Measurements from ENCODE around the gene MARCHF2. TPM values are rescaled to one million over a fixed set of nuclear protein-coding genes. Genes with fewer than 3 reads are reported as not detected.

Gene MARCHF2
- total RNA-seq, 1 donor from 2014 or later, result 45.0 TPM

DNA sequence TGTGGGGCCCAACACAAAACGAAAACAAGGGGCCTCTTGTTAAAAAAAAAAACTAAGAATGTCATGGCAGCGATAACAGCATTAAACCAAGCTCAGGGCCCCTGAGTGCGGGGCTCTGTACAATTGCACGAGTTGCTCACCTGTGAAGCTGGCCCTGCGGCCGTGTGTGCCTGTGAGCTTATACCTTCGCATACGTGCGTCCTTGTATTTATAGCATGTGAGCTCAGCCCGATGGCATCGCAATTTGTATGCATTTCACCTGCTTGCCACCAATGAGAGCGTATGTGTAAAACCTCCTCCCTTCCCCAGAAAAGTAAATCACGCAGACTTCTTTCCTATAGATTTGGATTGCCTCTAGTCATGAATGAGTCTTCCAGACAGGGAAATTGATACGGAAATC lies 48.8 kb downstream of the MARCHF2 start:
- H3K4me3 Mint-ChIP-seq (ENCODE audit: unreplicated experiment), result no peak overlapping the region
- TF ChIP-seq, protein P1, sequence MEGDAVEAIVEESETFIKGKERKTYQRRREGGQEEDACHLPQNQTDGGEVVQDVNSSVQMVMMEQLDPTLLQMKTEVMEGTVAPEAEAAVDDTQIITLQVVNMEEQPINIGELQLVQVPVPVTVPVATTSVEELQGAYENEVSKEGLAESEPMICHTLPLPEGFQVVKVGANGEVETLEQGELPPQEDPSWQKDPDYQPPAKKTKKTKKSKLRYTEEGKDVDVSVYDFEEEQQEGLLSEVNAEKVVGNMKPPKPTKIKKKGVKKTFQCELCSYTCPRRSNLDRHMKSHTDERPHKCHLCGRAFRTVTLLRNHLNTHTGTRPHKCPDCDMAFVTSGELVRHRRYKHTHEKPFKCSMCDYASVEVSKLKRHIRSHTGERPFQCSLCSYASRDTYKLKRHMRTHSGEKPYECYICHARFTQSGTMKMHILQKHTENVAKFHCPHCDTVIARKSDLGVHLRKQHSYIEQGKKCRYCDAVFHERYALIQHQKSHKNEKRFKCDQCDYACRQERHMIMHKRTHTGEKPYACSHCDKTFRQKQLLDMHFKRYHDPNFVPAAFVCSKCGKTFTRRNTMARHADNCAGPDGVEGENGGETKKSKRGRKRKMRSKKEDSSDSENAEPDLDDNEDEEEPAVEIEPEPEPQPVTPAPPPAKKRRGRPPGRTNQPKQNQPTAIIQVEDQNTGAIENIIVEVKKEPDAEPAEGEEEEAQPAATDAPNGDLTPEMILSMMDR (IDR thresholded peaks at IDR 0.05), result no peak
- DNase-seq (ENCODE audit: extremely low spot score, unreplicated experiment), result no peak
- peaks cover 38% of the 10 kb centered on the region for H3K36me3 Mint-ChIP-seq (ENCODE audit: unreplicated experiment)
- H3K4me1 Mint-ChIP-seq (ENCODE audit: unreplicated experiment), result peaks cover 68% of the 10 kb centered on the region
- no peaks in the 10 kb centered on the region for H3K9me3 Mint-ChIP-seq (ENCODE audit: unreplicated experiment)
- peak overlapping the region; percentile 94 for H3K27ac Mint-ChIP-seq (ENCODE audit: unreplicated experiment)
- H3K27me3 Mint-ChIP-seq (ENCODE audit: unreplicated experiment), result no peaks in the 10 kb centered on the region

DNA sequence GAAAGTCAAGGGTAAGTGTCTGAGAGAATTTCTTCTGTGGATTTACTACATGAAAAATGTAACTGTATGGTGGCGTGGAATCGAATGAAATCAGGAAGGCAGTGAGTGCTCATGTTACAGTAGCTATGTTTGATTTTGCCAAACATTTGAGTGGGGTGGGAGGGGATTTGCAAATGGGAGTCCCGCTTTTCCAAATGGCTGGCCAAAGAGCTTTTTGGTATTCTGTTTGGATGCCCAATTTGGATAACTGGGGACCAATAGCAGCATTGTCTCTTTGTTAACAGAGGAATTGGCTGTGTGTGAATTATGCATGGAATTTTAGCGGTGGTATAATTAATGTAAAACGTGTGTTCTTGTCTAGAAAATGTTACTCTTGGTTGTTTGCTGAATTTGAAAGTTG lies 49.5 kb downstream of the MARCHF2 start:
- Mint-ChIP-seq H3K27me3 (ENCODE audit: unreplicated experiment) (no peaks in the 10 kb centered on the region), H3K4me3 (ENCODE audit: unreplicated experiment) (no peak overlapping the region), H3K36me3 (ENCODE audit: unreplicated experiment) (peaks cover 43% of the 10 kb centered on the region), H3K9me3 (ENCODE audit: unreplicated experiment) (no peaks in the 10 kb centered on the region), H3K4me1 (ENCODE audit: unreplicated experiment) (peaks cover 63% of the 10 kb centered on the region), H3K27ac (ENCODE audit: unreplicated experiment) (peak overlapping the region; percentile 94)
- TF ChIP-seq, protein P1 (IDR thresholded peaks at IDR 0.05), result no peak
- no peak for DNase-seq (ENCODE audit: extremely low spot score, unreplicated experiment)

DNA sequence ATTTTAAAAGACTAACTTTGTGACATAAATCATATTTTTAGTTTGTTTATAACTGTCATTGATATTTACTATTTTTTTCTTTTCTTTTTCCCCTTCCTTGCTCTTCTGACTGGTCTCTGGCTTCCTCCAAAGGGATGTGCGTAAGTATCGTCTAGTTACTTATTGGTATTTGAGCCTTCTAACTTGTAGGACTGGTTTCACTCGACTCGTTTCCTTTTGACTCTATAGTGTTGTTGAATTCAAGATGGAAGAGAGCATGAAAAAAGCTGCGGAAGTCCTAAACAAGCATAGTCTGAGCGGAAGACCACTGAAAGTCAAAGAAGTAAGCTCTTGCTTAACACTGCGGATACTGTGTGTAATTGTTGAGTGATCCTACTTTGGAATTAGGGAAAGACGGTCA lies 50.3 kb downstream of the MARCHF2 start:
- no peak for DNase-seq (ENCODE audit: extremely low spot score, unreplicated experiment)
- TF ChIP-seq, protein P1 (IDR thresholded peaks at IDR 0.05), result no peak
- H3K36me3 Mint-ChIP-seq (ENCODE audit: unreplicated experiment), result peaks cover 49% of the 10 kb centered on the region
- H3K9me3 Mint-ChIP-seq (ENCODE audit: unreplicated experiment), result no peaks in the 10 kb centered on the region
- no peak overlapping the region for H3K4me3 Mint-ChIP-seq (ENCODE audit: unreplicated experiment)
- H3K27ac Mint-ChIP-seq (ENCODE audit: unreplicated experiment), result peak overlapping the region; percentile 55
- H3K27me3 Mint-ChIP-seq (ENCODE audit: unreplicated experiment), result no peaks in the 10 kb centered on the region
- H3K4me1 Mint-ChIP-seq (ENCODE audit: unreplicated experiment), result peaks cover 58% of the 10 kb centered on the region

GRCh38 chr19:8466018-8466417 lies 52.9 kb downstream of the MARCHF2 start:
- peaks cover 32% of the 10 kb centered on the region for H3K4me1 Mint-ChIP-seq (ENCODE audit: unreplicated experiment)
- no peak overlapping the region for H3K4me3 Mint-ChIP-seq (ENCODE audit: unreplicated experiment)
- TF ChIP-seq, protein P1 (IDR thresholded peaks at IDR 0.05), result no peak
- no peak overlapping the region for H3K27ac Mint-ChIP-seq (ENCODE audit: unreplicated experiment)
- peaks cover 72% of the 10 kb centered on the region for H3K36me3 Mint-ChIP-seq (ENCODE audit: unreplicated experiment)
- H3K27me3 Mint-ChIP-seq (ENCODE audit: unreplicated experiment), result no peaks in the 10 kb centered on the region
- no peaks in the 10 kb centered on the region for H3K9me3 Mint-ChIP-seq (ENCODE audit: unreplicated experiment)
- no peak for DNase-seq (ENCODE audit: extremely low spot score, unreplicated experiment)

DNA sequence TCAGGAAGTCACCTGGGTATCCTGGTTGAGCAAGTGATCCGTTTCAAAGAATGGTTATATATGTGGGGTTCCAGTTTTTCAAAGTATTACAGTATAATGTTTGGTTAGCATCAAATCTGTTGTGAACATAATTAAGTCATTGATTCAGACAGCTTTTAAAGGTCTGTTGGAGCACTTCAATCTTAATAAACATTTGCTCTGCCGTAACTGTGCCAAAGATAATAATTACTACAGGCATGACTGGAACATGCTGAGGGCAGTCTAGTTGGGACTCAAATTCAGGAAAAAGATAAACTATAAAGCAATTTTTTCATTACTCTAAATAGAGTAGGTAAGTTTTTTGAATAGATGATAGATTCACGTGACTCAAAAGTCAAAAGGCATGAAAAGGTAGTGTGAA lies 55.0 kb downstream of the MARCHF2 start:
- no peak overlapping the region for H3K27ac Mint-ChIP-seq (ENCODE audit: unreplicated experiment)
- H3K27me3 Mint-ChIP-seq (ENCODE audit: unreplicated experiment), result no peaks in the 10 kb centered on the region
- H3K9me3 Mint-ChIP-seq (ENCODE audit: unreplicated experiment), result no peaks in the 10 kb centered on the region
- TF ChIP-seq, protein P1 (IDR thresholded peaks at IDR 0.05), result no peak
- H3K36me3 Mint-ChIP-seq (ENCODE audit: unreplicated experiment), result peaks cover 72% of the 10 kb centered on the region
- H3K4me3 Mint-ChIP-seq (ENCODE audit: unreplicated experiment), result no peak overlapping the region
- no peak for DNase-seq (ENCODE audit: extremely low spot score, unreplicated experiment)
- peaks cover 11% of the 10 kb centered on the region for H3K4me1 Mint-ChIP-seq (ENCODE audit: unreplicated experiment)

All from osteocyte (in vitro differentiated cells).